T-cell (primary cell): ENCODE data around the gene ADAMTS12. TPM values are rescaled to one million over a fixed set of nuclear protein-coding genes. Genes with fewer than 3 reads are reported as not detected.

Source experiments
- ATAC-seq, 4 experiments: fragments of 200-7000 bp in 3 of 4; fragments of 150-1000 bp in 1 of 4; cut with Tn5 transposase; replicated peaks in 1 of 4; 1 replicate in 3 of 4; 2 replicates in 1 of 4; pipeline ENCODE4 v1.10.0; 2021; ENCODE audit warnings: moderate library complexity in 3 of 4, mild to moderate bottlenecking in 2 of 4, moderate number of reproducible peaks in 1 of 4
- CTCF ChIA-PET, 2 donors: fragments of 300-600 bp; sonication (Branson Sonifier 250); formaldehyde crosslinking; loops; one replicate each; lab custom pipeline; 2022; ENCODE audit warnings: antibody characterized with exemption in 2 of 2; lab: Charles Lee
- POLR2A ChIA-PET, 2 donors: fragments of 300-600 bp; sonication (Branson Sonifier 250); formaldehyde crosslinking; loops; one replicate each; lab custom pipeline; 2022; ENCODE audit warnings: antibody characterized with exemption in 2 of 2; lab: Charles Lee
- DNase-seq, 35 experiments: peaks; one replicate each; pipeline versions ENCODE4 v3.0.0 to v3.0.0-alpha.2; 2013 to 2023
- H3K27ac ChIP-seq: one replicate; pipeline ENCODE4 v1.5.1; 2013; ENCODE audit warnings: low read length
- H3K27me3 ChIP-seq, 2 experiments: replicated peaks in 1 of 2; 1 replicate in 1 of 2; 2 replicates in 1 of 2; pipeline versions ENCODE4 v1.6.1 to v1.7.0; 2013; ENCODE audit warnings: low read length in 1 of 2, mixed read lengths in 1 of 2; ENCODE audit not compliant: control insufficient read depth in 2 of 2, insufficient read depth in 2 of 2; ENCODE audit errors: extremely low read depth in 1 of 2
- H3K36me3 ChIP-seq, 2 donors: 1 replicate in 1 of 2; 2 replicates in 1 of 2; pipeline versions ENCODE4 v1.6.1 to v1.7.0; 2013; ENCODE audit warnings: low read length in 1 of 2; ENCODE audit not compliant: control insufficient read depth in 2 of 2, insufficient read depth in 1 of 2; ENCODE audit errors: extremely low read depth in 1 of 2
- H3K4me1 ChIP-seq, 2 experiments: 1 replicate in 1 of 2; 2 replicates in 1 of 2; pipeline versions ENCODE4 v1.6.1 to v1.7.0; 2013; ENCODE audit warnings: low read length in 2 of 2, mixed read lengths in 1 of 2; ENCODE audit not compliant: insufficient read depth in 2 of 2, control insufficient read depth in 1 of 2; ENCODE audit errors: extremely low read depth in 1 of 2
- H3K4me3 ChIP-seq, 2 donors: 1 replicate in 1 of 2; 2 replicates in 1 of 2; pipeline versions ENCODE4 v1.5.1 to v1.7.0; 2013; ENCODE audit warnings: mild to moderate bottlenecking in 2 of 2, low read length in 1 of 2, moderate library complexity in 1 of 2; ENCODE audit not compliant: control insufficient read depth in 1 of 2; ENCODE audit errors: extremely low read depth in 1 of 2
- H3K9me3 ChIP-seq: 2 replicates; pipeline ENCODE4 v1.7.0; 2013
- H3K27ac Mint-ChIP-seq, 2 donors: one replicate each; pipeline ENCODE4 v1.8.0; 2020 to 2021; ENCODE audit warnings: mild to moderate bottlenecking in 2 of 2, mixed read lengths in 2 of 2
- H3K27me3 Mint-ChIP-seq, 2 donors: one replicate each; pipeline ENCODE4 v1.8.0; 2021 to 2022; ENCODE audit warnings: mixed read lengths in 2 of 2
- H3K36me3 Mint-ChIP-seq: one replicate; pipeline ENCODE4 v1.8.0; 2021; ENCODE audit warnings: mixed read lengths
- H3K4me1 Mint-ChIP-seq, 3 donors: one replicate each; pipeline ENCODE4 v1.8.0; 2020 to 2022; ENCODE audit warnings: mixed read lengths in 3 of 3, mild to moderate bottlenecking in 1 of 3
- H3K4me3 Mint-ChIP-seq, 3 donors: one replicate each; pipeline ENCODE4 v1.8.0; 2020 to 2022; ENCODE audit warnings: mild to moderate bottlenecking in 3 of 3, mixed read lengths in 3 of 3, moderate library complexity in 3 of 3
- H3K9me3 Mint-ChIP-seq, 3 donors: one replicate each; pipeline ENCODE4 v1.8.0; 2020 to 2022; ENCODE audit warnings: mixed read lengths in 3 of 3
- WGBS: methylation state at CpG from one replicate; pipeline ENCODE4 v1.1.5; 2013; ENCODE audit warnings: missing lambda C conversion rate; ENCODE audit not compliant: insufficient coverage; 5-methylcytosine and 5-hydroxymethylcytosine counted together
- total RNA-seq, 35 experiments: library from RNA in 6 of 35; stranded (reverse) in 6 of 35; fragments of 120-200 nt in 1 of 35; gene quantifications; one replicate each; pipeline versions ENCODE4 v1.2.1 to v1.2.4 and lab custom pipeline; 2013 to 2026

Gene ADAMTS12
- total RNA-seq, 5 donors from 2014 or later (not counting 1 experiment from before 2014, with no cell fraction given) = 0.03 TPM; not detected in 4

GRCh38 chr5:33487236-33487635, 404.6 kb downstream of the ADAMTS12 start:
- no peaks in the 10 kb centered on the region for H3K9me3 Mint-ChIP-seq
- no CpG with 5 or more reads among the region's 3 CpGs for WGBS
- no peak overlapping the region for H3K4me3 Mint-ChIP-seq
- no peaks in the 10 kb centered on the region for H3K4me1 Mint-ChIP-seq
- H3K27ac ChIP-seq = no peak overlapping the region
- H3K36me3 ChIP-seq = no peaks in the 10 kb centered on the region
- H3K27me3 ChIP-seq = peaks cover 0 to 3% of the 10 kb centered on the region in 2 experiments
- no peaks in the 10 kb centered on the region for H3K27me3 Mint-ChIP-seq
- CTCF ChIA-PET = no interaction called here
- H3K4me3 ChIP-seq = no peak overlapping the region
- ATAC-seq (no peak), DNase-seq (no peak)
- POLR2A ChIA-PET = no interaction called here
- peaks cover 7% of the 10 kb centered on the region for H3K36me3 Mint-ChIP-seq
- H3K27ac Mint-ChIP-seq = no peak overlapping the region
- H3K4me1 ChIP-seq = no peaks in the 10 kb centered on the region
- H3K9me3 ChIP-seq = no peaks in the 10 kb centered on the region

GRCh38 chr5:33482335-33482734, 409.5 kb downstream of the ADAMTS12 start:
- H3K27ac Mint-ChIP-seq = no peak overlapping the region
- no peak overlapping the region for H3K27ac ChIP-seq
- no peaks in the 10 kb centered on the region for H3K36me3 ChIP-seq
- H3K9me3 Mint-ChIP-seq = no peaks in the 10 kb centered on the region
- no peak overlapping the region for H3K4me3 ChIP-seq
- no peak for ATAC-seq
- no peaks in the 10 kb centered on the region for H3K4me1 Mint-ChIP-seq
- H3K4me1 ChIP-seq = no peaks in the 10 kb centered on the region
- DNase-seq = no peak
- ChIA-PET CTCF (no interaction called here), POLR2A (no interaction called here)
- H3K27me3 ChIP-seq = no peaks in the 10 kb centered on the region
- no peak overlapping the region for H3K4me3 Mint-ChIP-seq
- no peaks in the 10 kb centered on the region for H3K27me3 Mint-ChIP-seq
- 100% methylated on average over 5 of the region's 7 CpGs for WGBS
- peaks cover 14% of the 10 kb centered on the region for H3K36me3 Mint-ChIP-seq
- no peaks in the 10 kb centered on the region for H3K9me3 ChIP-seq

DNA sequence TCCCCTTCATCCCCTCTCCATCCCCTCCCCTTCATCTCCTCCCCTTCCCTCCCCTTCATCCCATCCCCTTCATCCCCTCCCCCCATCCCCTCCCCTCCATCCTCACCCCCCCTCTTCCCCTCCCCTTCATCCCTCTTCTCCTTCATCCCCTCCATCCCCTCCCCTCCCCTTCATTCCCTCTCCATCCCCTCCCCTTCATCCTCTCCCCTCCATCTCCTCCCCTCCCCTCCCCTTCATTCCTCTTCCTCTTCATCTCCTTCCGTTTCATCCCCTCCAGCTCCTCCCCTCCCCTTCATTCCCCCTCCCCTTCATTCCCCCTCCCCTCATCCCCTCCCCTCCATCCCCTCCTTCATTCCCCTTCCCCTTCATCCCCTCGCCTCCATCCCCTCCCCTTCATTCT, 410.9 kb downstream of the ADAMTS12 start:
- CTCF ChIA-PET = no interaction called here
- H3K27ac Mint-ChIP-seq = no peak overlapping the region
- no peak overlapping the region for H3K4me3 ChIP-seq
- no peaks in the 10 kb centered on the region for H3K9me3 ChIP-seq
- H3K36me3 ChIP-seq = peaks cover 0 to 4% of the 10 kb centered on the region in 2 donors
- H3K9me3 Mint-ChIP-seq = no peaks in the 10 kb centered on the region
- POLR2A ChIA-PET = no interaction called here
- DNase-seq (no peak), ATAC-seq (no peak)
- H3K27ac ChIP-seq = no peak overlapping the region
- no peaks in the 10 kb centered on the region for H3K4me1 ChIP-seq
- peaks cover 26% of the 10 kb centered on the region for H3K36me3 Mint-ChIP-seq
- no peaks in the 10 kb centered on the region for H3K4me1 Mint-ChIP-seq
- WGBS = no CpG with 5 or more reads among the region's 2 CpGs
- H3K27me3 Mint-ChIP-seq = no peaks in the 10 kb centered on the region
- no peak overlapping the region for H3K4me3 Mint-ChIP-seq
- no peaks in the 10 kb centered on the region for H3K27me3 ChIP-seq

DNA sequence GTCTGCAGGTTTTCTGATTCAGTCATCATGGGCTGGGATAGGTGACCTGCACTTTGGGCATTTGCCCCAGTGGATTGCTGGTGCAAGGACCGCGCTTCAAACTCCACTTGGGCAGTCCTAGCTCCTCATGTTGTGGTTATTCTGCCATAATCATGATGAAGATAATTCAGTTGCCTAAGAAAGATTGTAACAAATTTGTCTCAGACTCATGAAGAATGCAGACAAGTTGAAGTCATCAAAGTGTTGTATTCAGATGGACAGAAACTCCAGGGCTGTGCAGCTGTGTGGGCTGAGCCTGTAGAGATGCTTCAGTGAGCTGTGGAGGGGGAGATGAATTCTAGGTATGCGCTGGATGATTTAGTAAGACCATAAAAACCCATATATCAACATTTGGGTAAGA, 412.5 kb downstream of the ADAMTS12 start:
- H3K36me3 Mint-ChIP-seq = peaks cover 42% of the 10 kb centered on the region
- no peak overlapping the region for H3K4me3 Mint-ChIP-seq
- no peak for ATAC-seq

GRCh38 chr5:33477816-33478215, 414.0 kb downstream of the ADAMTS12 start:
- no peak for DNase-seq
- H3K27ac Mint-ChIP-seq = no peak overlapping the region
- Histone ChIP-seq H3K27ac (no peak overlapping the region), H3K9me3 (no peaks in the 10 kb centered on the region), H3K27me3 (no peaks in the 10 kb centered on the region), H3K36me3 (peaks cover 4 to 14% of the 10 kb centered on the region in 2 donors), H3K4me3 (no peak overlapping the region), H3K4me1 (no peaks in the 10 kb centered on the region)
- H3K36me3 Mint-ChIP-seq = peaks cover 50% of the 10 kb centered on the region
- CTCF ChIA-PET = no interaction called here
- no peaks in the 10 kb centered on the region for H3K4me1 Mint-ChIP-seq
- no peak overlapping the region for H3K4me3 Mint-ChIP-seq
- WGBS = no CpG with 5 or more reads among the region's 2 CpGs
- POLR2A ChIA-PET = no interaction called here
- peaks cover 0 to 16% (median 0%) of the 10 kb centered on the region in 3 donors for H3K9me3 Mint-ChIP-seq
- no peaks in the 10 kb centered on the region for H3K27me3 Mint-ChIP-seq
- ATAC-seq = no peak

More for the DNA sequence above, 412.5 kb downstream of the ADAMTS12 start:
- peaks cover 0 to 11% (median 0%) of the 10 kb centered on the region in 3 donors for H3K9me3 Mint-ChIP-seq
- H3K27me3 ChIP-seq = no peaks in the 10 kb centered on the region
- H3K27me3 Mint-ChIP-seq = no peaks in the 10 kb centered on the region
- ChIA-PET POLR2A (no interaction called here), CTCF (no interaction called here)
- no peak overlapping the region for H3K4me3 ChIP-seq
- no peaks in the 10 kb centered on the region for H3K9me3 ChIP-seq
- peaks cover 4 to 11% of the 10 kb centered on the region in 2 donors for H3K36me3 ChIP-seq
- H3K4me1 Mint-ChIP-seq = no peaks in the 10 kb centered on the region
- DNase-seq = no peak
- no peak overlapping the region for H3K27ac Mint-ChIP-seq
- no peaks in the 10 kb centered on the region for H3K4me1 ChIP-seq
- no peak overlapping the region for H3K27ac ChIP-seq
- WGBS = 100% methylated on average over 2 of the region's 3 CpGs

- H3K27ac Mint-ChIP-seq = no peak overlapping the region
- DNase-seq (no peak), ATAC-seq (no peak)
- no peaks in the 10 kb centered on the region for H3K27me3 ChIP-seq
- H3K4me3 Mint-ChIP-seq = no peak overlapping the region
- CTCF ChIA-PET = no interaction called here
- H3K36me3 Mint-ChIP-seq = peaks cover 54% of the 10 kb centered on the region
- H3K9me3 Mint-ChIP-seq = peaks cover 0 to 16% (median 0%) of the 10 kb centered on the region in 3 donors
- peaks cover 4 to 14% of the 10 kb centered on the region in 2 donors for H3K36me3 ChIP-seq
- WGBS = 100% methylated on average over 2 of the region's 3 CpGs
- POLR2A ChIA-PET = no interaction called here
- no peaks in the 10 kb centered on the region for H3K4me1 Mint-ChIP-seq
- H3K27ac ChIP-seq = no peak overlapping the region
- H3K4me1 ChIP-seq = no peaks in the 10 kb centered on the region
- H3K27me3 Mint-ChIP-seq = no peaks in the 10 kb centered on the region
- H3K9me3 ChIP-seq = no peaks in the 10 kb centered on the region
- H3K4me3 ChIP-seq = no peak overlapping the region
These were observed 414.8 kb downstream of the ADAMTS12 start for GRCh38 chr5:33476992-33477391.

DNA sequence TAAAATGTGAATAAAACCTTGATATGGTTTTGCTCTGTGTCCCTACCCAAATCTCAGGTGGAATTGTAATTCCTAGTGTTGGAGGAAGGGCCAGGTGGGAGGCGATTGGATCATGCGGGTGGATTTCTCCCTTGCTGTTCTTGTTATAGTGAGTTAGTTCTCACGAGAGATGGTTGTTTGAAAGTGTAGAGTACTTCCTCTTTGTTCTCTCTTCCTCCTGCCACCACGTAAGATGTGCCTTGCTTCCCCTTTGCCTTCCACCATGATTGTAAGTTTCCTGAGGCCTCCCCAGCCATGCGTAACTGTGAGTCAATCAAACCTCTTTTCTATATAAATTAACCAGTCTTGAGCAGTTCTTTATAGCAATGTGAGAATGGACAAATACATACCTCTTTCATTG, 416.1 kb downstream of the ADAMTS12 start:
- DNase-seq (no peak), ATAC-seq (no peak)
- Mint-ChIP-seq H3K9me3 (peaks cover 0 to 16% (median 0%) of the 10 kb centered on the region in 3 donors), H3K4me1 (no peaks in the 10 kb centered on the region), H3K4me3 (no peak overlapping the region), H3K27ac (no peak overlapping the region), H3K27me3 (no peaks in the 10 kb centered on the region), H3K36me3 (peaks cover 61% of the 10 kb centered on the region)
- Histone ChIP-seq H3K9me3 (no peaks in the 10 kb centered on the region), H3K4me3 (no peak overlapping the region), H3K27me3 (no peaks in the 10 kb centered on the region), H3K4me1 (no peaks in the 10 kb centered on the region), H3K27ac (no peak overlapping the region), H3K36me3 (peaks cover 8 to 23% of the 10 kb centered on the region in 2 donors)
- ChIA-PET CTCF (no interaction called here), POLR2A (no interaction called here)
- no CpG with 5 or more reads among the region's 5 CpGs for WGBS
